GM12873 (cell line): ENCODE measurements around the gene ATG12.

Experiments used
- TF ChIP-seq, protein P1 (sequence below): IDR thresholded peaks from 2 replicates; pipeline ENCODE4 v1.5.1; 2012; ENCODE audit warnings: low read depth, mild to moderate bottlenecking, moderate library complexity, low read length, control low read depth; ENCODE audit not compliant: insufficient read depth; ENCODE audit errors: missing control alignments

Gene ATG12

GRCh38 chr5:115798252-115798651 lies 43.1 kb downstream of the ATG12 start:
- TF ChIP-seq, protein P1, sequence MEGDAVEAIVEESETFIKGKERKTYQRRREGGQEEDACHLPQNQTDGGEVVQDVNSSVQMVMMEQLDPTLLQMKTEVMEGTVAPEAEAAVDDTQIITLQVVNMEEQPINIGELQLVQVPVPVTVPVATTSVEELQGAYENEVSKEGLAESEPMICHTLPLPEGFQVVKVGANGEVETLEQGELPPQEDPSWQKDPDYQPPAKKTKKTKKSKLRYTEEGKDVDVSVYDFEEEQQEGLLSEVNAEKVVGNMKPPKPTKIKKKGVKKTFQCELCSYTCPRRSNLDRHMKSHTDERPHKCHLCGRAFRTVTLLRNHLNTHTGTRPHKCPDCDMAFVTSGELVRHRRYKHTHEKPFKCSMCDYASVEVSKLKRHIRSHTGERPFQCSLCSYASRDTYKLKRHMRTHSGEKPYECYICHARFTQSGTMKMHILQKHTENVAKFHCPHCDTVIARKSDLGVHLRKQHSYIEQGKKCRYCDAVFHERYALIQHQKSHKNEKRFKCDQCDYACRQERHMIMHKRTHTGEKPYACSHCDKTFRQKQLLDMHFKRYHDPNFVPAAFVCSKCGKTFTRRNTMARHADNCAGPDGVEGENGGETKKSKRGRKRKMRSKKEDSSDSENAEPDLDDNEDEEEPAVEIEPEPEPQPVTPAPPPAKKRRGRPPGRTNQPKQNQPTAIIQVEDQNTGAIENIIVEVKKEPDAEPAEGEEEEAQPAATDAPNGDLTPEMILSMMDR = no peak

DNA sequence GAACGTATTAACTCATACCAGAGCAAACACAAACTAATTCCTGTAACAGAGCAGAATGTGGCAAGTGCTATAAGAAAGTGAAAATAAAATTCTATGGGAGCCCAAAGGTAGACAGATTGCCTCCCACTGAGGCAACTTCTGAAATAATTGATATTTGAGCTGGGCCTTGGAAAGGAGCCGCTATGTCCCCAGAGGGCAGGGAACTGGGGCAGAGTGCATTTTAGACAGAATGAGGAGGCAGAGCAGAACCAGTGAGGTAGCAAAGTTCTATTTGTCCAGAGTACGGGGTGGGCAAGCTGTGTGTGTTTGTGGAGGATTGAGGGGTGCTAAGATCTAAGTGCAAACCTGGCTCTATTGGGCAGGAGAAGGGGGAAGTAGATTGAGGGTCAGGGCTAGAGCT lies 44.7 kb downstream of the ATG12 start:
- TF ChIP-seq, protein P1 = no peak

DNA sequence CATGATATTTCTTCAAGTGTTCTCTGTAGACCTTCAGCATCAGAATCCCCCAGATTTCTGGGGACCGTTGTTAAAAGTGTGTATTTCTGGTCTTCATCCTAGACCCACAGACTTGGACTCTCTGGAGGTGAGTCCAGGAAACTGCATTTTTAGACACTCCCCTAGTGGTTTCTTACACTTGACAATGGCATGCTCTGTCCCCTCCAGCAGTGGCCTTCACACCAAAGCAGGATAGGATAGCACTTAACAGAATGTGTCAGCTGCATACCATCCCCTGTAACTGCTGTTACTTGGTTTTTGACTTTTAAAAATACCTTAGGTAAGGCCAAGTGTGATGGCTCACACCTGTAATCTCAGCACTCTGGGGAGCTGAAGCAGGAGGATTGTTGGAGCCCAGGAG lies 45.7 kb downstream of the ATG12 start:
- TF ChIP-seq, protein P1 = no peak

DNA sequence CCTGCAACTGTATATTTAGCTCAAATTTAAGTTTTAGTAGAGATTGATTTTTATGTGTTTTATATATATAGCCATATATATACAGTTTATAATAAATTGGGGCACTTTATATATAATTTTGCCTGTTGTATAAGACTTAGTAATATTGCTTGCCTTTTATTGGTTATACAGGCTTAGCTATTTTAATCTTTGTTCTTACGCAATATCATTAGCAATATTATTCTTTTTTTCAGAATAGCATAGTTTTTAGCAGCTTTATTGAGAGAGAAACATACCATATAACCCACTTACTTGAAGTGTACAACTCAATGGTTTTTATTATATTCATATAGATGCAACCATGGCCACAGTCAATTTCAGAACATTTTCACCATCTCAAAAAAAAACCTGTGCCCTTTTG lies 52.9 kb downstream of the ATG12 start:
- TF ChIP-seq, protein P1 = no peak

DNA sequence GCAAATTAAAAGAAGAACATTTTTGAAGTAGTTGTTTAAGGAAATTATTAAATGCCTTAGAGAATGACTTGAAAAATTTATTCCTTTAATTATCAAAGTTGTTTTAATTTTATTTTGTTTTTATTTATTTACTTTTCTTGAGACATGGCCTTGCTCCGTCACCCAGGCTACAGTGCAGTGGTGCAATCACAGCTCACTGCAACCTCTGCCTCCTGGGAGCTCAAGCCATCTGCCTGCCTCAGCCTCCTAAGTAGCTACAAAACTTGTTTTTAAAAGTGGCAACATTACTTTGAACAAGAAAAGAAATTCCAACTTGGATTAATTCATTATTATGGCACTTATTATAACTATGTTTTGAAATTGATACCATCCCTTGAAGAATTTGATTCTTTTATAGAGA lies 53.9 kb downstream of the ATG12 start:
- TF ChIP-seq, protein P1 = no peak

- TF ChIP-seq, protein P1 = no peak
Observed at GRCh38 chr5:115785381-115786065, 55.8 kb downstream of the ATG12 start.

DNA sequence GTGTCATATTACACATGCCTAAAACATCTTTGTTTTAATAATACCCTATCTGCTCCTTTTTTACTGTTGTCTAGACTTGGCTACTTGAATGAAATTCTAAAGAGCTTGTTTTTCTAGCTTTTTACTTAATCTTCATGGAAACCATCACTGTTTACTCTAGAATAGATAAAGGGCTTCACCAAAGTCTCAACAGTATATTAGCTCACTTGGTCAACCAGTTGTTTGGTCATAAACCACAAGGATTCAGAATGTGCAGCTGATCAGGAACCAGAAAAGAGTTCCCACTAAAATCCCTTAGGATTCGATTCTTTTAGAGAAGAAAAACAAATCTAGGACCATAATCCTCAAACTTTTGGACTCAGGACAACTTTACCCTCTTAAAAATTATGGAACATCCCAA lies 62.9 kb downstream of the ATG12 start:
- TF ChIP-seq, protein P1 = no peak
